Neural cell (in vitro differentiated cells): Measurements from ENCODE around the gene FCHSD2.

Experiments used
- EP300 ChIP-seq: fragments of 450-650 bp; conservative IDR thresholded peaks from 2 replicates; pipeline ENCODE4 v1.6.1; 2014; ENCODE audit warnings: antibody characterized with exemption, mild to moderate bottlenecking, moderate library complexity; ENCODE audit not compliant: poor library complexity, severe bottlenecking
- EZH2 ChIP-seq: fragments of 200-600, 300-800 bp; shearing (Covaris generic), sonication (generic); IDR thresholded peaks from 2 replicates; pipeline ENCODE4 v1.6.1; 2014; ENCODE audit warnings: antibody characterized with exemption, low read length, borderline replicate concordance, mild to moderate bottlenecking; ENCODE audit not compliant: insufficient read depth, poor library complexity, severe bottlenecking
- MXI1 ChIP-seq: fragments of 450-650 bp; conservative IDR thresholded peaks from 2 replicates; pipeline ENCODE4 v1.6.1; 2014; ENCODE audit warnings: antibody characterized with exemption, mild to moderate bottlenecking; ENCODE audit not compliant: poor library complexity, severe bottlenecking
- POLR2AphosphoS5 ChIP-seq: IDR thresholded peaks from 2 replicates; pipeline ENCODE4 v1.6.1; 2012
- RAD21 ChIP-seq: fragments of 450-650 bp; conservative IDR thresholded peaks from 2 replicates; pipeline ENCODE4 v1.6.1; 2014; ENCODE audit warnings: antibody characterized with exemption, mild to moderate bottlenecking, moderate library complexity
- REST ChIP-seq: IDR thresholded peaks from 2 replicates; pipeline ENCODE4 v1.6.1; 2012; ENCODE audit warnings: borderline replicate concordance
- SMC3 ChIP-seq: fragments of 450-650 bp; conservative IDR thresholded peaks from 2 replicates; pipeline ENCODE4 v1.6.1; 2014; ENCODE audit warnings: antibody characterized with exemption, mild to moderate bottlenecking, moderate library complexity; ENCODE audit not compliant: poor library complexity
- TAF1 ChIP-seq: IDR thresholded peaks from 2 replicates; pipeline ENCODE4 v1.6.1; 2012; ENCODE audit warnings: low read depth
- TF ChIP-seq, protein P1 (sequence below): fragments of 450-650 bp; IDR thresholded peaks from 2 replicates; pipeline ENCODE4 v1.5.1; 2014; ENCODE audit warnings: antibody characterized with exemption, mild to moderate bottlenecking, moderate library complexity; ENCODE audit not compliant: poor library complexity, severe bottlenecking

- TF ChIP-seq EZH2 (no peak), MXI1 (no peak), RAD21 (no peak), TAF1 (no peak), REST (no peak), POLR2AphosphoS5 (no peak), EP300 (no peak), SMC3 (no peak)
- TF ChIP-seq, protein P1, sequence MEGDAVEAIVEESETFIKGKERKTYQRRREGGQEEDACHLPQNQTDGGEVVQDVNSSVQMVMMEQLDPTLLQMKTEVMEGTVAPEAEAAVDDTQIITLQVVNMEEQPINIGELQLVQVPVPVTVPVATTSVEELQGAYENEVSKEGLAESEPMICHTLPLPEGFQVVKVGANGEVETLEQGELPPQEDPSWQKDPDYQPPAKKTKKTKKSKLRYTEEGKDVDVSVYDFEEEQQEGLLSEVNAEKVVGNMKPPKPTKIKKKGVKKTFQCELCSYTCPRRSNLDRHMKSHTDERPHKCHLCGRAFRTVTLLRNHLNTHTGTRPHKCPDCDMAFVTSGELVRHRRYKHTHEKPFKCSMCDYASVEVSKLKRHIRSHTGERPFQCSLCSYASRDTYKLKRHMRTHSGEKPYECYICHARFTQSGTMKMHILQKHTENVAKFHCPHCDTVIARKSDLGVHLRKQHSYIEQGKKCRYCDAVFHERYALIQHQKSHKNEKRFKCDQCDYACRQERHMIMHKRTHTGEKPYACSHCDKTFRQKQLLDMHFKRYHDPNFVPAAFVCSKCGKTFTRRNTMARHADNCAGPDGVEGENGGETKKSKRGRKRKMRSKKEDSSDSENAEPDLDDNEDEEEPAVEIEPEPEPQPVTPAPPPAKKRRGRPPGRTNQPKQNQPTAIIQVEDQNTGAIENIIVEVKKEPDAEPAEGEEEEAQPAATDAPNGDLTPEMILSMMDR = no peak
Observed at GRCh38 chr11:72939031-72939430, 203.1 kb downstream of the FCHSD2 start.
